Measurements from ENCODE around the gene LRRC71. TPM values are rescaled to one million over a fixed set of nuclear protein-coding genes. Genes with fewer than 3 reads are reported as not detected.

The LRRC71 gene
- total and polyA plus RNA-seq, 5 donors from 2014 or later = not detected

- no peak overlapping the region for H3K4me3 Mint-ChIP-seq
- H3K4me3 ChIP-seq (ENCODE audit: low read depth, low read length) = no peak overlapping the region
- H3K4me1 Mint-ChIP-seq = no peaks in the 10 kb centered on the region
- H3K36me3 Mint-ChIP-seq = no peaks in the 10 kb centered on the region
- ATAC-seq (ENCODE audit: low read depth in 2 of 2) (no peak), DNase-seq (no peak)
- peaks cover 0 to 1% (median 0%) of the 10 kb centered on the region in 7 donors for H3K9me3 Mint-ChIP-seq
- peaks cover 25% of the 10 kb centered on the region for H3K27me3 ChIP-seq (ENCODE audit: control insufficient read depth, insufficient read depth, low read length)
- H3K27me3 Mint-ChIP-seq = peaks cover 46% of the 10 kb centered on the region
- no peak overlapping the region for H3K27ac Mint-ChIP-seq
- no peaks in the 10 kb centered on the region for H3K4me1 ChIP-seq (ENCODE audit: control insufficient read depth, insufficient read depth, low read length, poor library complexity, severe bottlenecking)
- H3K27ac ChIP-seq (ENCODE audit: insufficient read depth, low read length, poor library complexity, severe bottlenecking) = no peak overlapping the region
- no peaks in the 10 kb centered on the region for H3K36me3 ChIP-seq (ENCODE audit: control insufficient read depth, insufficient read depth, low read length)
- no peaks in the 10 kb centered on the region for H3K9me3 ChIP-seq (ENCODE audit: control insufficient read depth in 2 of 2, low read length in 2 of 2)
Observed at GRCh38 chr1:156980551-156980950, 60.1 kb downstream of the LRRC71 start.

Other genes starting within 250 kb of the LRRC71 start
- gene NES, start 243.2 kb upstream of the LRRC71 start, total RNA-seq = 0.10 TPM
- not detected for gene NES, start 243.2 kb upstream of the LRRC71 start, polyA plus RNA-seq
- gene CRABP2, start 215.0 kb upstream of the LRRC71 start, total RNA-seq = 5.1 TPM
- gene CRABP2, start 215.0 kb upstream of the LRRC71 start, polyA plus RNA-seq = not detected
- 19.0 TPM for gene METTL25B, start 192.2 kb upstream of the LRRC71 start, total RNA-seq
- gene METTL25B, start 192.2 kb upstream of the LRRC71 start, polyA plus RNA-seq = 1 to 10 TPM; 4.3 to 8.7 (median 7.2) TPM
- 76.7 TPM for gene ISG20L2, start 191.9 kb upstream of the LRRC71 start, total RNA-seq
- gene ISG20L2, start 191.9 kb upstream of the LRRC71 start, polyA plus RNA-seq = 10 to 100 TPM; 15.8 to 17.8 (median 17.0) TPM
- gene MRPL24, start 179.5 kb upstream of the LRRC71 start, total RNA-seq = 18.2 TPM
- gene MRPL24, start 179.5 kb upstream of the LRRC71 start, polyA plus RNA-seq = 10 to 100 TPM; 72.5 to 86.4 (median 79.3) TPM
- gene HDGF, start 169.0 kb upstream of the LRRC71 start, total RNA-seq = 87.6 TPM
- 10 to 100 TPM; 26.9 to 50.2 (median 36.7) TPM for gene HDGF, start 169.0 kb upstream of the LRRC71 start, polyA plus RNA-seq
- 67.8 TPM for gene PRCC, start 153.1 kb upstream of the LRRC71 start, total RNA-seq
- 10 to 100 TPM; 35.5 to 43.3 (median 36.4) TPM for gene PRCC, start 153.1 kb upstream of the LRRC71 start, polyA plus RNA-seq
- gene SH2D2A, start 103.8 kb upstream of the LRRC71 start, total RNA-seq = 158 TPM
- gene SH2D2A, start 103.8 kb upstream of the LRRC71 start, polyA plus RNA-seq = 10 to 100 TPM; 27.3 to 36.4 (median 31.2) TPM
- 0.07 TPM for gene INSRR, start 61.5 kb upstream of the LRRC71 start, total RNA-seq
- not detected for gene INSRR, start 61.5 kb upstream of the LRRC71 start, polyA plus RNA-seq
- 0.91 TPM for gene NTRK1, start 59.8 kb upstream of the LRRC71 start, total RNA-seq
- under 1 TPM in 3 of 4 donors, not detected in 1; 0.06 to 0.44 (median 0.10) TPM for gene NTRK1, start 59.8 kb upstream of the LRRC71 start, polyA plus RNA-seq
- 1.3 TPM for gene PEAR1, start 26.9 kb upstream of the LRRC71 start, total RNA-seq
- not detected for gene PEAR1, start 26.9 kb upstream of the LRRC71 start, polyA plus RNA-seq
- gene ARHGEF11, start 125.1 kb downstream of the LRRC71 start, total RNA-seq = 39.4 TPM
- gene ARHGEF11, start 125.1 kb downstream of the LRRC71 start, polyA plus RNA-seq = 10 to 100 TPM; 18.2 to 26.9 (median 19.8) TPM
- gene ETV3L, start 179.2 kb downstream of the LRRC71 start, total RNA-seq = not detected
- gene ETV3L, start 179.2 kb downstream of the LRRC71 start, polyA plus RNA-seq = not detected
- 89.5 TPM for gene ETV3, start 217.8 kb downstream of the LRRC71 start, total RNA-seq
- 1 to 10 TPM; 6.2 to 9.0 (median 8.8) TPM for gene ETV3, start 217.8 kb downstream of the LRRC71 start, polyA plus RNA-seq

Measured in CD4-positive, CD25-positive, alpha-beta regulatory T cell (primary cell).